ENCODE measurements around the gene PHACTR4. TPM values are rescaled to one million over a fixed set of nuclear protein-coding genes. Genes with fewer than 3 reads are reported as not detected.
A peak's percentile ranks its signal among the peaks of the same experiment; 100 is the strongest.
"Not testable (repeated sequence)": the region's sequence is repeated elsewhere in the genome, so short reads cannot be mapped to it uniquely, and the experiment has no call there.

Gene PHACTR4
- polyA plus RNA-seq (ENCODE audit: insufficient read length) = 30.0 TPM

- peak; percentile 91 for DNase-seq
Observed at GRCh38 chr1:28369371-28370238, at the start of gene PHACTR4. TSS of gene PHACTR4 (plus strand) at chr1:28369740. CDS start at chr1:28407448, 37,708 bp downstream.

GRCh38 chr1:28322194-28322593 is 47.3 kb upstream of the PHACTR4 start:
- DNase-seq = no peak

GRCh38 chr1:28323720-28324119 is 45.8 kb upstream of the PHACTR4 start:
- no peak for DNase-seq

GRCh38 chr1:28326515-28326914 is 43.0 kb upstream of the PHACTR4 start:
- DNase-seq = no peak

GRCh38 chr1:28326984-28327383 is 42.6 kb upstream of the PHACTR4 start:
- DNase-seq = no peak

GRCh38 chr1:28327431-28327830 is 42.1 kb upstream of the PHACTR4 start:
- DNase-seq = not testable (repeated sequence)

GRCh38 chr1:28328228-28328648 is 41.3 kb upstream of the PHACTR4 start:
- DNase-seq = no peak

- DNase-seq = peak; percentile 11
Observed at GRCh38 chr1:28329395-28330153, 40.0 kb upstream of the PHACTR4 start.

- DNase-seq = no peak
Observed at GRCh38 chr1:28338897-28339296, 30.6 kb upstream of the PHACTR4 start.

GRCh38 chr1:28339551-28339950 is 30.0 kb upstream of the PHACTR4 start:
- DNase-seq = no peak

GRCh38 chr1:28340221-28340974 is 29.1 kb upstream of the PHACTR4 start:
- no peak for DNase-seq

GRCh38 chr1:28341591-28341990 is 27.9 kb upstream of the PHACTR4 start:
- DNase-seq = no peak

- DNase-seq = no peak
Observed at GRCh38 chr1:28343405-28343804, 26.1 kb upstream of the PHACTR4 start.

- not testable (repeated sequence) for DNase-seq
Observed at GRCh38 chr1:28353248-28353810, 16.2 kb upstream of the PHACTR4 start.

- DNase-seq = no peak
Observed at GRCh38 chr1:28354121-28354520, 15.4 kb upstream of the PHACTR4 start.

GRCh38 chr1:28358716-28359115 is 10.8 kb upstream of the PHACTR4 start:
- no peak for DNase-seq

GRCh38 chr1:28359592-28360239 is 9.8 kb upstream of the PHACTR4 start:
- peak; percentile 49 for DNase-seq

GRCh38 chr1:28364888-28365287 is 4.7 kb upstream of the PHACTR4 start:
- no peak for DNase-seq

GRCh38 chr1:28365864-28366263 is 3.7 kb upstream of the PHACTR4 start:
- DNase-seq = no peak

- DNase-seq = not testable (repeated sequence)
Observed at GRCh38 chr1:28368608-28369007, 932 bp upstream of the PHACTR4 start.

- DNase-seq = no peak
Observed at GRCh38 chr1:28370239-28371009, 884 bp downstream of the PHACTR4 start.
